AG20443 (cell line): Measurements from ENCODE around the gene CAPN8.

Experiments used
- DNase-seq: peaks from one replicate; pipeline ENCODE4 v3.0.0; 2012; ENCODE audit warnings: low spot score, mixed read lengths

The CAPN8 gene

DNA sequence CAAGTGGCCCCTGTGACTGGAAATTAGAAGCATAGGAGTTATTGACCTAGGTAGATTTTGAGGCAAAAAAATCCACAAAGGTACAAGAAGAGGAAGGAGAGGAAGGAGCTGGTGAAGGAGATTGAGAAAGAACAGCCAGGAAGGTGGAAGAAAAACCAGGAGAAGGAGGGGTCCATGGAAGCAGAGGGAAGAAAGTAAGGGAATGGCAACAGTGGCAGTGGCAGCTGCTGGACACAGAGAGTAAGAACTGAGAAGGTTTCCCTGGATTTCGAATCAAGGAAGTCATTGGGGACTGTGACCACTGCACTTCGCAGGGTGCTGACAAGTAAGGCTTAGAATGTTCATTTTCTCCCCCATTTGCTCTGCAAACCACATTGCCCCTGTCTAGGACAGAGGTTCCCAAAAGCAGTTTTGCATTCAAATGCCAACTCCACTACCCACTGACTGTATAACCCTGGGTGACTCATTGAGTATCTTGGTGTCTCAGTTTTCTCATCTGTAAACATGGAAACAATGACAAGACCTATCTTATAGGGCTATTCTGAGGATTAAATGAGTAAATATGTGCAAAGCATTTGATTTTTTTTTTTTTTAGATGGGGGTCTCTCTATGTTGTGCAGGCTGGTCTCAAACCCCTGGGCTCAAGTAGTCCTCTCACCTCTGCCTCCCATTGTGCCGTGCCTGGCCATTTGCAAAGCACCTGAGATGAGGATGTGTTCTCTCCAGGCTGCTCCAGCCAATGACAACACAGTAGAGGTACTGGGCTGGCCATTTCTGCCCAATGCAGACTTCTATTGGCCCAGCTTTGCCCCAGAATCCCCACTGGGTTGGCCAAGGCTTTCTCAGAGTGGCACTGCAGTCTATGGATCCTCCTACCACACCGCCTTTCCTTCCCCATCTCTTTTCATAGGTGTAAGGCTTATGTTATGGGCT is 37.5 kb upstream of the CAPN8 start:
- DNase-seq, result no peak

DNA sequence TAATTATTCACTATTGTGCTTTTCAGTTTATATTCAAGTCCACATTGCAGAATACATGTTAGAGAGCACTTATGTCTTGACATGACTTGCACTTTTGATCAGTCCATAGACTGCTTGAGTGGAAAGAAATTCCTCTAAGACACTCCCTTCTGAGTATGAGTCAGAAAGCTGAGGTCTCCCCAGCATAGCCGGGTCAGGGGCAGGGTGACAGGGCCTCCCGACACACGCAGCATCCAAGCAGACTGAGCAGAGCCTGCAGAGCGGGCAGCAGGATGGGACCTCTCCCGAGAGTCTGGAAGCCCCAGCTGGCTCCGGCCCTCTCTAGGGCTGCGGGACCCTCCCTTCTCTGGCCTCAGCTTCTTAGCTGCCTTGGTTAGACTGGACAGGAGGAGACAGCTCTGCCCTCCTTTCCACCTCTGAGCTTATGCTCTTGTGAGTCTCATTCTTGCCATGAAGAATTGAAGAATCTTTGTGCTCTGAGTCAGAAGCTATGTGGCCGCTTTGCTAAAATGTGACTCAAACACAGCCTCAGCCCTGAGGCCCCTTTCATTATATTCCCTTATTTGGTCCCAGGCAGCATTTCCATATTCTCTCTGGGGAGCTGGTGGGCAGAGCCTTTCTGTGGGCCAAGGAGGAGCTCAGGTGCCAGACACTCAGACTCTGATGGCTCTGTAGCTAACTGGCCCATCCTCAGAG is 35.6 kb upstream of the CAPN8 start:
- DNase-seq, result peak; percentile 85

DNA sequence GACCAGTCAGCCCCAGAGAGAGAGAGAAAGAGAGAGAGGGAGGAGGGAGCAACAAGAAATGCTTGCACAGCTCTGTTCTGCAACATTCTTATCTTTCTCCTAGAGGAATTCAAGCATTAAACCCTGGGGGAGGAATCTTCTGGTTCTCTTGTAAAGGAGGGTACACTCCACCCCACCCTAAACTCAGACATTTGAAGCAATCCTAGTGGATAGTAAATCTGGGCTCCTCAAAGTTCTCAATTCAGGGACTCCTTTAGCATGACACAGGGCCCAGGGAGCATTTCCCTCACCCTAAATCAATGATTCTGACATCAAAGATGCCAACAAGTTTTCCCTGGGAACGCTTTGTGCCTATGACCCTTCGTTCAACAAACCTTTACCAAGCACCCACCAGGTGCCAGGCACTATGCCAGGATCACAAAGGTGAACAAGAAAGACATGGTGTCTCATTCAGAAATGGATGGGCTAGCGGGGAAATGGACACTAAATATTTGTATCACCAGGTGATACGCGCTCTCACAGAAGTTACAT is 35.0 kb upstream of the CAPN8 start:
- DNase-seq, result no peak

DNA sequence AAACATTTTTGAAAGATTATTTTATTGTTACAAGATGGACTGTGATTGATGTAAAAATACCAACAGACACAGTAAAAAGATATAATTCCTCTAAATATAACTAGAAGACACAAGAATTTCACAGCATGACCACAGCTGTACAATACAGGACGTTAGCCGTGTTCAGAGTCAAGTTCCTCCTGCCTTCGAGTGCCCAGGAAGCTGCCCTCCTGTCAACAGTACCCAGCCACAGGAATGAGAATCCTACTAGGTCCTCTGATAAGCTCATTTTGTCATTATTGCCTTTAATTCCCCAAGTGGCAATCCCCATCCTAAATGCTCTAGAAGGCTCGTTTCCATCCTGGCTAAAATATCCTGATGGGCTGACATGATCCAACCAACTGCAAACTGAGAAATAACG is 30.4 kb upstream of the CAPN8 start:
- no peak for DNase-seq

DNA sequence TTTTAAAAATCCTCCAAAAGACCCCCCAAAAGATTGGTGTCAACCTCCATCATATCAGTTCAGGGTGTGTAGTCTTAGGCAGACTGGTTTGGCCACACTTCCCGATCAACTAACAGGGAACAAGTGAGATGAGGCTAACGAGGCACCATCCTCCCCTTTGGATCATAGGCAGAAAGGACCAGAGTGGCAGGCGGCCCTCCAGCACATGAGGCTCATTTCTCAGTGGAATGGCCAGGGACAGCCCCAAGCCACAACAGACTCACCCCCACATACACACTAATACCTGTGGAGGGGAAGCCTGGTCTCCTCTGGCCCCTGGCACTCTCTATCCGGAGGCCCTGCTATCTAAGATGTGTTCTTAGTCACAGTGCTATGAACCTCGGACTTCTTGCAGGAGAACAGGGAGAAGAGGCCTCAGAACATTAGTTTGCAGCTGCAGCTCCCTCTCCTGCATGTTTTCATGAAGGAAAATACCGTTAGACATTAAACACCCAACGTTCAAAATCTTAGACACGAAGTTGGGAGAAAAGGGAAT is 29.6 kb upstream of the CAPN8 start:
- no peak for DNase-seq

DNA sequence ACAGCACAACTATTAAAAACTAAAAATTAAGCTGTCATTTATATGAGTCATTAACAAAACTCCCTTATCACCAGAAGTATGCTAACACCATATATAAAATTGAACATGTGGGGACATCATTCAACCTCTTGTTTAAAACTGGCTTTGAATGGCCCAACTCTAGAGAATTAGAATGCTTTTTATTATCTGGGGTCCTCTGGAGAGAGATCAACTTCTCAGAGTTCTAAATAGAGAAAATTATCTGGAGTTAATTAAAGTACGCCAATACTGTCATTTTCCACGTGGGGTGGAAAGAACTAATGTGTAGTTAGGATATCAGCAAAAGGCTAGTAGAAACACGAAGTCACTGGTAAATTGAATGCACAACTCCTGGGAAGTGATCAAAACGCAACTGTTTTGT is 25.6 kb upstream of the CAPN8 start:
- no peak for DNase-seq

DNA sequence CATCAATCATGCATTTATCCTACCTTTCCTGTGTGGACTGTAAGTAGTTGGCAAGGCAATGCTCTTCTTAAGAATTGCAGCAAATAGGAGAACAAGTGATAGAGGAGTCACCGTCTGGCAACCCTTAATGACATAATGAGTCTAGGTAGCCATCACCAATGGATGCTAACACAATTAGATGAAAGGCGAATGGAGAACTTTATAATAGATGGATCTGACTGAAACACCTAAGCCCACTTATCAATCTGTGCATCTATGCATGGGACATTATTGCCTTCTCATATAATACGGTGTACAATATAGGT is 18.9 kb upstream of the CAPN8 start:
- no peak for DNase-seq

DNA sequence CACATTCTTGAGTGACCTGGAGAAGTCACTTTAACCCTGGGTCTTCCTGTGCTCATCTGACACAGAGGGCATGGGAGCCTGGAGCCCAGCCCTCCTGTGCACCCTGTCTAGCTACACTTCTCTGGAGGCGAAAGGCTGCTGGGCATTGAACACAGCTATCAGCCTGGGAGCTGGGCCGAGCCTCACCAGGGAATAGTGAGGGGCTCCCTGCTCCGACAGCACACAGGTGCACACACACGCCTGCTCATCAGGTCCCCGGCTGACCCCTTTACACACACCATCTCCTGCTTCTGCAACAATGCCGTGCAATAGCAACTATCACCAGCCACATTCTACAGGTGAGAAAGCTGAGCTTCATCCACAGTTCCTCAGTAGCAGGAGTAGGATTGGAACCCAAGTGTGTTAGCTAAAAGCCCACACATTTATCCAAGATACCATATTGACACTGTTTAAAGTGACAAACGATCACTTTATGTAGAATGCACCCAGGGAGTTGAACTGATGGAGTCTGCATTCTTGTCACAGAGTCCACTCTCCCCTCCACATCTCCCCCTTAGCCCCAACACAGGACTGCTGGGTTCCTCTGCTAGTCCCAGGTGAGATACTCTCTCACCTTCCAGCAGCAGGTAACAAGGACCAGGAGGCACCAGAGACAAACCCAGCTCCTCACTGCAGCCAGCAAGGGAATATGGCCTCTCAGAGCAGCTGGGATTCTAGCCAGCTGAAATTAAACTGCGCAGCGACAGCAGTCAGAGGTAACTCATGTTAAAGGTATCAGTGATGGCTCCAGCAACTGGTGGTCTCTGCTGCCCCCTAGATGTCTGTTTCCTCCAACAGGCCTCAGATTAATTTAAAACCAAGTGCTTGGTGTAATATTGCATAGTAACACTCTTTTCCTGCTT is 18.3 kb upstream of the CAPN8 start:
- DNase-seq, result peak; percentile 48

DNA sequence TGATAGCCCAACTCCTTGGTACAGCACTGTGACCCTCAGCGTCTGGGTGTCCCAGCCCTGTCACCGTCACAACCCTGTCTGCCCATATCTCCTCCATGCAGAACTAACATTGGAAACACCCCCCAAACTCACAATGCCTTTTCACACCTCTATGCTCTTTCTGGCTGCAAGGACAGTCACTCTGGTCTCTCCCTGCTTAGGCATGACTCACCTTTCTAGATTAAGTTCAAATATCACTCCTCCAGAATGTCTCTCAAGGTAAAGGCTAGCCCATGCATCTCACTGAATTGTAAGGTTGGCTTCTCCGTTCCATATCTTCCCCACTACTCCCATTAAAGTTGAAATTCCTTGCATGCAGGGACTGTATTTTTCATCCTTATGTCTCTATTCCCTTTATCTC is 17.0 kb upstream of the CAPN8 start:
- DNase-seq, result no peak

DNA sequence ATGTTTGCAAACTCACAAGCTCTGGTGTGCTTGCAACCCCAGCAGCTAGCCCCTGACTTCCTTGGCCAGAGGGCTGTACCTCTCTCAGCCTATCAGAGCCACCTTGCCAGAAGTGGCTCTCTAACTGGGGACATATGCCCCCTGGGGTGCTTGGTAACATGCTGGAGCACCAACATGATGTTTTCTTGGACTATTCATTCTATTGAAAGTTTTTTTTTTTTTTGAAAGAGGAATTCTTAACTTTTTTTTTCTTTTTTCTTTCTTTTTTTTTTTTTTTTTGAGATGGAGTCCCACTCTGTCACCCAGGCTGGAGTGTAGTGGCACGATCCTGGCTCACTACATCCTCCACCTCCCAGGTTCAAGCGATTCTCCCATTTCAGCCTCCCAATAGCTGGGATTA is 14.7 kb upstream of the CAPN8 start:
- DNase-seq, result no peak

DNA sequence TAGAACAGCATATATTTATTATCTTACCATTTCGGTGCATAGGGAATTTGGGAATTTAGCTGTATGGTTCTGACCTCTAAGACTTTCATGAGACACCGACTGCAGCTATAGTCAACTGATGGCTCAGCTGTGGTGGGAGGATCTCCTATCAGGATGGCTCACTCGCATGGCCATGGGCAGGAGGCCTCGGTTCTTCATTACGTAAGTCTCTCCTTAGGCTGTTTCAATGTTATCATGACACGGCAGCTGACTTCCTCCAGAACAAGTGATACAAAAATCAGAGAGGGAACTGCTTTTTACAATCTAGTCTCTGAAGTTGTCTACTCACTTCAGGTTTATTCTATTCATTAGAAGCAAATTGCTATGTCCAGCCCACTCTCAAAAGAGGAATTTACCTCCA is 13.3 kb upstream of the CAPN8 start:
- DNase-seq, result no peak

DNA sequence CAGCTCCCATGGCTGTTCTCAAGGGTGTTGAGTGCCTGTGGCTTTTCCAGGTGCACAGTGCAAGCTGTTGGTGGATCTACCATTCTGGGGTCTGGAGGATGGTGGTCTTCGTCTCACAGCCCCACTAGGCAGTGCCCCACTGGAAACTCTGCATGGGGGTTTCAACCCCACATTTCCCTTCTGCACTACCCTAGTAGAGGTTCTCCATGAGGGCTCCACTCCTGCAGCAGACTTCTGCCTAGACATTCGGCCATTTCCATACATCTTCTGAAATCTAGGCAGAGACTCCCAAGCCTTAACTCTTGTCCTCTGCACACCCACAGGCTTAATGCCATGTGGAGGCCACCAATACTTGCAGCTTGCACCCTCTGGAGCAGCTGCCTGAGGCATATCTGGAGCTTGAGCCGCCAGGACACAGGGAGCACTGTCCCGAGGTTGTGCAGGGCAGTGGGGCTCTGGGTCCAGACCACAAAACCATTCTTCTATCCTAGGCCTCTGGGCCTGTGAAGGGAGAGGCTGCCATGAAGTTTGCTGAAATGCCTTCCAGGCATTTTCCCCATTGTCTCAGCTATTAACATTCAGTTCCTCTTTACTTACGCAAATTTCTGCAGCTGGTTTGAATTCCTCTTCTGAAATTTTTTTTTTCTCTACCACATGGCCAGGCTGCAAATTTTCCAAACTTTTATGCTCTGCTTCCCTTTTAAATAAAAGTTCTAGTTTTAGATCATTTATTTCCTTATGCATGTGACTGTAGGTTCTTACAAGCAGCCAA is 8.8 kb upstream of the CAPN8 start:
- DNase-seq, result no peak

DNA sequence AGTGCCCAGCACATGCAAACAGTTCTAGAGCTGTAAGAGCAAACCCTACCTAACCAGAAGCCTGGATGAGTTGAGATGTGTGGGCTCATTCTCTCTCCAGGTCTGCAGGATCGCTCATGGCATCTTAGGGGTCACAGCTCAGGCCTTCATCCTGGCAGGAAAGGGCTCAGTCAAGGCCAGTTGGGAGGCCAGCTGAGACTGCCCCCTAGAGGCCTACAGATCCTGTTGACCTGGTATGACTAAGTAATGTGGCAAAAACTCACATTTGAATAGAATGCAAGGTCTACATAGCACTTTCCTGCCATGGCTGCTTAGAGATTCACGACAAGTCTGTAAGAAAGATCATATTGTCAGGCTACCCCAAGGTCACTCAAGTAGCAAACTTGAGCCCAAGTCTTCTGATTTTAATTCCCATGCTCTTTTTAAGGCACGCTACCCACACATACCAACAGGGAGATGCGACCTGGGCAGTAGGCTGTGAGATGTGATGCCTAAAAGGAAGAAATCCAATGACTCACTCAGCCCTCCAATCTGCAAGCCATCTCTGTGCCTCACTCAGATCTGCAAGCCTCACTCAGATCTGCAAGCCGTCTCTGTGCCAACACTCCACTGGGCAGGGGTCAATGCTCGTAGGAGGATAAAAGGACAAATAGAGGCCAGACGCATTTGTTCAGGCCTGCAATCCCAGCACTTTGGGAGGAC is 5.1 kb upstream of the CAPN8 start:
- DNase-seq, result peak; percentile 56

DNA sequence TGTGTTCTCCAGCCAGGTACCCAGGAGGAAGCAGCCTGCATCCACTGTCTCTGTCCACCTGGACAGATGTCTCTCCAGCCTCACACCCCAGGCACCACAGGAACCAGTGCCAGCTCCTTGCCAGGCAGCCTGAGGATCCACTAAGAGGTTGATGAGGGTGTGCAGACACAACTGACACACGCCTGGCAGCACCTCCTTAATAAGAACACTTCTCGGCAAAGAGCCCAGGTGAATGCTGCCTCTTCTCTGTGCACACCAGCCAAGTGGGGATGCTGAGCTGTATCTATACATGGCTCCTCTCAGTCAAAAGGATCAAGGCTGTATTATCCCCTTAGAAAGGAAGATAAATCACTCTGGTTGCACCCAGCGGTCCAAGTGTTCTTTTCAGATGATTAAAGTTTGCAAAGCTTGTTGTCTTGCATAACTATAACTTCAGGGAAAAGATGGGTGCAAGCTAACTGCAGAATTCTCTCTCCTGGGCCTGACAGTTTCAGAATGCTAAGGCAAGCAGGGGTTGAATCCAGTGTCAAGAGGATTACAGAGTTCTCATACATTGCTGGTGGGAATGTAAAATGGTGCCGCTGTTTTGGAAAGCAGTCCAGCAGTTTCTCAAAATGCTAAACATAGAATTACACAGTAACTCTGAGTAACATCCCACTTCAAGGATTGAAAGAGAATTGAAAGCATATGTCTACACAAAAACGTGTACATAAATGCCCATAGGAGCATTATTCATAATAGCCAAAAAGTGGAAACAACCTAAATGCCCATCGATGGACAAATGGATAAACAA is 3.7 kb upstream of the CAPN8 start:
- no peak for DNase-seq

DNA sequence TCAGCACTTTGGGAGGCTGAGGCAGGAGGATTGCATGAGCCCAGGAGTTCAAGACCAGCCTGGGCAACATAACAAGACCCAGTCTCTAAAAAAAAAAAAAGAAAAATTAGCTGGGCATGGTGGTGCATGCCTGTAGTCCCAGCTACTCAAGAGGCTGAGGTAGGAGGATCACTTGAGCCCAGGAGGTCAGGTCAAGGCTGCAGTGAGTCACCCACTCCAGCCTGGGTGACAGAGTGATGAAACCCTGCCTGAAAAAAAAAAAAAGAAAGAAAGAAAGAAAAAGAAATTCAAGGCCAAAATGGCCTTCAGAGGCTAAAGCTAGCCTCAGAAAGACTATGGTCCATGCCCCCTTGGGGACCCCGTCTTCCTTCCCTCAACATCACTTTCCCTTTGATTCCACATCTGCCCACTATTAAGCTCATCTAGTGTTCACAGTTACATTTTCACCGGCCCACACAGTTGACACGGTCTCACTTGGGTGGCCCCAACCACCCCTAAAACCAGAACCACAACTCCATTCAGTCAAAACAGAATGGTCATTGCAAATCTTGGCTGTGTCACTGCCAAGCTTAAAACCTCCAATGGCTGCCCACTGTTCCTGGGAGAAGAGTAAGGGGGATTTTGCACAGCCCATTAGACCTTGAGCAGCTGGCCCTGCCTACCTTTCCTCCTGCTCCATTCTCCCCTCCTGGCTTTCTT is 2.1 kb upstream of the CAPN8 start:
- no peak for DNase-seq

DNA sequence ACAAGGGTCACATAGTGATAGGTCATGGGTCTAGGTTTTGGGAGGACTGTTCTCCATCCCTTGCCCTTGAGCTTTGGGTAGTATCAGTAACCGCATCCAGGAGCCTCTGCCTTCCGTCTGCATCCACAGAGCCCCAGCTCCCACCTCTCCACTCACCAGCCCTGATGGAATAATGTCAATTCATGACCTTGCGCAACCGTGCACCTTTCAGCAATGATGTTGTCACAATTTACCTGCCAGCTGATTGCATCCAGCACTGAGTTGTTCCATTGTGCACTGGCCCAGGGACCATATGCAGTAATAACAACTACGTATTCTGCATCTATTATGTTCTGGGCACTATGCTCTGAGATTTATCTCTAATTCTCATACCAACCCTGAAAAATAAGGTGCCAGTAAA is 1.4 kb downstream of the CAPN8 start:
- no peak for DNase-seq

DNA sequence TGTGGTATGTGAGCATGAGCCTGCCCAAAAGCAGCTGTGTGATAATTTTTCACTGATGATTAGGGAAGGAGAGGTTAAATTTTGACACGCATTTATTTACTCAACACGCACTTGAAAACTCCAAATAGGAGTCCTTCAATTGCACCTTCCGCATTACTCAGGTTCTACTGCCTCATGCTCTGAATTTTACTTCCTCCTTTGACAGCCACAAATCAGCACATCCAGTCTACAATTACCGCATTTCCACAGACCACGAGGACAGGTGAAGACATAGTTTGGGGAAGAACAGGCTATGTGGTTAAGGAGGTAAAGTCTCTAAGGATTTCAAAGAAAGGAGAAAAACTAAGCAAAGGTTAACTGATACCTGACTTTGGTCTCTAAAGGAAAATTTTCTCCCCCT is 2.6 kb downstream of the CAPN8 start:
- no peak for DNase-seq

DNA sequence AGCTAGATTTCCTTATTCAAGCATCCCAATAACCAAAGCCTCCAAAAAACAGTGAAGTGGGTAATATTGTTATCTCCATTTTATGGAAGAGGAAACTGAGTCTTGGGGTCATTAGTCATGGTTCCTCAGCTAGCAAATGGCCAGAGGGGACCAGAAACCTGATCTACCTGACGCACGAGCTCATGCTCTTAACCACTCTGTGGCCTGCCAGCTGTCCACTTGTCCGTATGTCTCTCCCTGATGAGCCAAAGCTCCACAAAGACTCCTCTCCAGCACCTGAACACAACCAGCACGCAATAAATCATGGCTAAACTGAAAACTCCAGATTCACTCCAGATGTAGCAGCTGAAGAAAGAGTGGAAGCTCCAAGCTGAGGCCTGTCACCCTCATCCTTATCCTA is 5.8 kb downstream of the CAPN8 start:
- DNase-seq, result no peak

DNA sequence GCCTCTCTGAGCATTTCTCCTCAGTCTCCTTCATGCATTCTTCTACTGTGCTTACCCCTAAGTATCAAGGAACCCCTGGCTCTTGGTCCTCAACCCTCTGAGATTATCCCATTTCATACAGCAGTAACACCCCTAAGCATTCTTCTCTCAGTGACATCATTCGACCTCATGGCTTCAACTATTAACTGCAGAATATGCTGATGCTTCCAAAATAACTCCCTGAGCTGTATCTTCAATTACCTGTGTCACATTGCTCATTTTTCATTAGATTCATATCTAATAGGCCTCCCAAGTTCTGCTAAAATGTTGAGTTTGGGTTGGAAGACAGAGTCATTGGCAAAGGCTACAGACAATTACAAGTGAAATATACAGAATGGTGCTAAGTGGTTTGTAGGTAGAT is 7.5 kb downstream of the CAPN8 start:
- DNase-seq, result no peak
